HG03571 (cell line): ENCODE measurements around the gene RMND5A.

ENCODE experiments used
- ATAC-seq: cut with Tn5 transposase; IDR thresholded peaks from one replicate; pipeline ENCODE4 v1.9.1; 2021; ENCODE audit not compliant: unreplicated experiment

Gene RMND5A

GRCh38 chr2:86825036-86825692, 105.1 kb downstream of the RMND5A start:
- ATAC-seq = no peak

GRCh38 chr2:86825693-86826381, 105.7 kb downstream of the RMND5A start:
- ATAC-seq = no peak

- no peak for ATAC-seq
These were observed 106.9 kb downstream of the RMND5A start for GRCh38 chr2:86826951-86827350.
